ENCODE results near the gene KDM8. TPM values are rescaled to one million over a fixed set of nuclear protein-coding genes. Genes with fewer than 3 reads are reported as not detected.

Gene KDM8
- total and polyA plus RNA-seq, 12 donors, result 3.4 to 14.6 (median 8.5) TPM

GRCh38 chr16:27231692-27232060 lies 28.4 kb downstream of the KDM8 start:
- no peak for TF ChIP-seq POLR2A (IDR thresholded peaks at IDR 0.05)
- TF ChIP-seq CTCF (IDR thresholded peaks at IDR 0.05), result no peak
- H3K4me3 ChIP-seq, result no peak overlapping the region
- intact Hi-C loops (cut with DNase I), result loop anchor here in 1 of 2 donors (10.0 kb wide), 1 partner anchor 83 kb away; the partner anchor contains the start of gene IL4R
- H3K4me1 ChIP-seq (replicated peaks in 1 of 2), result peaks cover 8 to 22% of the 10 kb centered on the region in 2 donors
- no peak for DNase-seq
- 73 to 87% (median 80%) methylated on average over 3 to 8 of the region's 8 CpGs for WGBS, 4 donors
- H3K27me3 ChIP-seq, result no peaks in the 10 kb centered on the region
- no peak overlapping the region for H3K27ac ChIP-seq
- H3K9me3 ChIP-seq (replicated peaks in 1 of 3), result no peaks in the 10 kb centered on the region
- H3K36me3 ChIP-seq (replicated peaks in 1 of 2), result peaks cover 0 to 22% of the 10 kb centered on the region in 2 donors

GRCh38 chr16:27232061-27232900 lies 29.0 kb downstream of the KDM8 start:
- Histone ChIP-seq H3K36me3 (replicated peaks in 1 of 2) (peaks cover 0 to 22% of the 10 kb centered on the region in 2 donors), H3K4me3 (no peak overlapping the region), H3K4me1 (replicated peaks in 1 of 2) (peaks cover 8 to 29% of the 10 kb centered on the region in 2 donors), H3K9me3 (replicated peaks in 1 of 3) (no peaks in the 10 kb centered on the region), H3K27ac (no peak overlapping the region), H3K27me3 (no peaks in the 10 kb centered on the region)
- intact Hi-C loops (cut with DNase I), result loop anchor here in 1 of 2 donors (10.0 kb wide), 1 partner anchor 83 kb away; the partner anchor contains the start of gene IL4R
- no peak for DNase-seq
- WGBS, 4 donors, result 68 to 90% (median 76%) methylated on average over 21 to 26 of the region's 26 CpGs
- TF ChIP-seq POLR2A (IDR thresholded peaks at IDR 0.05), result no peak
- TF ChIP-seq CTCF (IDR thresholded peaks at IDR 0.05), result no peak

- H3K4me3 ChIP-seq, result no peak overlapping the region
- H3K9me3 ChIP-seq (replicated peaks in 1 of 3), result no peaks in the 10 kb centered on the region
- TF ChIP-seq POLR2A (IDR thresholded peaks at IDR 0.05) (no peak), CTCF (IDR thresholded peaks at IDR 0.05) (no peak)
- intact Hi-C loops (cut with DNase I), result loop anchor here in 1 of 2 donors (10.0 kb wide), 1 partner anchor 82 kb away; the partner anchor contains the start of gene IL4R
- no peaks in the 10 kb centered on the region for H3K27me3 ChIP-seq
- DNase-seq, result no peak
- peak overlapping the region in 1 of 5 donors; percentile 14 for H3K27ac ChIP-seq
- peaks cover 8 to 36% of the 10 kb centered on the region in 2 donors for H3K4me1 ChIP-seq (replicated peaks in 1 of 2)
- WGBS, 4 donors, result 76 to 85% (median 79%) methylated on average over 12 to 13 of the region's 13 CpGs
- H3K36me3 ChIP-seq (replicated peaks in 1 of 2), result peaks cover 0 to 22% of the 10 kb centered on the region in 2 donors
Measured at GRCh38 chr16:27232901-27233625, 29.7 kb downstream of the KDM8 start.

- 92 to 96% (median 94%) methylated on average over 3 to 6 of the region's 6 CpGs for WGBS, 4 donors
- Histone ChIP-seq H3K9me3 (replicated peaks in 1 of 3) (no peaks in the 10 kb centered on the region), H3K4me1 (replicated peaks in 1 of 2) (peaks cover 8 to 38% of the 10 kb centered on the region in 2 donors), H3K4me3 (no peak overlapping the region), H3K36me3 (replicated peaks in 1 of 2) (peaks cover 0 to 22% of the 10 kb centered on the region in 2 donors), H3K27ac (peak overlapping the region in 1 of 5 donors; percentile 14), H3K27me3 (no peaks in the 10 kb centered on the region)
- intact Hi-C loops (cut with DNase I), result loop anchor here in 1 of 2 donors (10.0 kb wide), 1 partner anchor 81 kb away; the partner anchor contains the start of gene IL4R
- DNase-seq, result no peak
- TF ChIP-seq POLR2A (IDR thresholded peaks at IDR 0.05), result no peak
- TF ChIP-seq CTCF (IDR thresholded peaks at IDR 0.05), result no peak
Measured at GRCh38 chr16:27233731-27234130, 30.4 kb downstream of the KDM8 start.

All from adrenal gland (tissue), 12 donors.